Left ventricle myocardium inferior (tissue), 1 donor: Measurements from ENCODE around the gene SMIM20. TPM values are rescaled to one million over a fixed set of nuclear protein-coding genes. Genes with fewer than 3 reads are reported as not detected.
A peak's percentile ranks its signal among the peaks of the same experiment; 100 is the strongest.

ENCODE experiments used
- DNase-seq: peaks from one replicate; pipeline ENCODE4 v3.0.0-alpha.2; 2020
- H3K27ac ChIP-seq: fragments of 200-600 bp; replicated peaks from 2 replicates; pipeline ENCODE4 v1.8.0; 2021
- H3K27me3 ChIP-seq: fragments of 200-600 bp; 2 replicates; pipeline ENCODE4 v1.8.0; 2021; ENCODE audit warnings: low read depth
- H3K36me3 ChIP-seq: fragments of 200-600 bp; 2 replicates; pipeline ENCODE4 v1.8.0; 2021
- H3K4me1 ChIP-seq: fragments of 200-600 bp; 2 replicates; pipeline ENCODE4 v1.8.0; 2021
- H3K4me3 ChIP-seq: fragments of 200-600 bp; 2 replicates; pipeline ENCODE4 v1.8.0; 2021; ENCODE audit warnings: mild to moderate bottlenecking, moderate library complexity
- H3K9me3 ChIP-seq: fragments of 200-600 bp; replicated peaks from 2 replicates; pipeline ENCODE4 v1.8.0; 2021
- CTCF ChIP-seq: fragments of 200-600 bp; IDR thresholded peaks from 2 replicates; pipeline ENCODE4 v1.8.0; 2021; ENCODE audit warnings: antibody characterized with exemption, mild to moderate bottlenecking, borderline replicate concordance
- intact Hi-C: fragments of 100-400 bp; cut with micrococcal nuclease; formaldehyde crosslinking; loops from one replicate; pipeline ENCODE4 v1.11.0; 2022
- total RNA-seq: library from RNA; stranded (reverse); fragmentation: NEBNext Ultra II Directional; extraction: Animal tissue kit (Norgen Biotek cat#: 25700); gene quantifications from one replicate; pipeline ENCODE4 v1.2.1, GENCODE V29; 2021
- donor health status: DM: no; HTN: yes; CAD: no; lungs with severe emphysema.

The SMIM20 gene
- total RNA-seq, 1 donor from 2014 or later, result 45.4 TPM

GRCh38 chr4:25928379-25929297 is 14.6 kb downstream of the SMIM20 start:
- H3K4me3 ChIP-seq, result no peak overlapping the region
- DNase-seq, result no peak
- H3K9me3 ChIP-seq, result no peaks in the 10 kb centered on the region
- no peaks in the 10 kb centered on the region for H3K27me3 ChIP-seq
- H3K27ac ChIP-seq, result peak overlapping the region; percentile 69
- H3K36me3 ChIP-seq, result no peaks in the 10 kb centered on the region
- intact Hi-C loops, result no loop called here
- TF ChIP-seq CTCF, result no peak
- peaks cover 38% of the 10 kb centered on the region for H3K4me1 ChIP-seq

GRCh38 chr4:25929298-25929686 is 15.3 kb downstream of the SMIM20 start:
- TF ChIP-seq CTCF, result no peak
- DNase-seq, result no peak
- peaks cover 31% of the 10 kb centered on the region for H3K4me1 ChIP-seq
- H3K27ac ChIP-seq, result peak overlapping the region; percentile 69
- no peaks in the 10 kb centered on the region for H3K9me3 ChIP-seq
- intact Hi-C loops, result no loop called here
- no peak overlapping the region for H3K4me3 ChIP-seq
- H3K27me3 ChIP-seq, result no peaks in the 10 kb centered on the region
- H3K36me3 ChIP-seq, result no peaks in the 10 kb centered on the region

GRCh38 chr4:25930731-25931354 is 16.8 kb downstream of the SMIM20 start:
- intact Hi-C loops, result no loop called here
- H3K27me3 ChIP-seq, result no peaks in the 10 kb centered on the region
- DNase-seq, result no peak
- H3K27ac ChIP-seq, result no peak overlapping the region
- peaks cover 29% of the 10 kb centered on the region for H3K4me1 ChIP-seq
- TF ChIP-seq CTCF, result no peak
- no peaks in the 10 kb centered on the region for H3K9me3 ChIP-seq
- H3K4me3 ChIP-seq, result no peak overlapping the region
- H3K36me3 ChIP-seq, result no peaks in the 10 kb centered on the region

- no peak for TF ChIP-seq CTCF
- H3K9me3 ChIP-seq, result no peaks in the 10 kb centered on the region
- H3K27ac ChIP-seq, result no peak overlapping the region
- peaks cover 12% of the 10 kb centered on the region for H3K4me1 ChIP-seq
- DNase-seq, result no peak
- intact Hi-C loops, result no loop called here
- H3K27me3 ChIP-seq, result no peaks in the 10 kb centered on the region
- no peak overlapping the region for H3K4me3 ChIP-seq
- H3K36me3 ChIP-seq, result no peaks in the 10 kb centered on the region
Observed at GRCh38 chr4:25936696-25937095, 22.7 kb downstream of the SMIM20 start.

- intact Hi-C loops, result no loop called here
- Histone ChIP-seq H3K36me3 (no peaks in the 10 kb centered on the region), H3K27ac (peak overlapping the region; percentile 54), H3K4me3 (no peak overlapping the region), H3K9me3 (no peaks in the 10 kb centered on the region), H3K27me3 (no peaks in the 10 kb centered on the region), H3K4me1 (peaks cover 12% of the 10 kb centered on the region)
- no peak for TF ChIP-seq CTCF
- no peak for DNase-seq
Observed at GRCh38 chr4:25937801-25938200, 23.8 kb downstream of the SMIM20 start.
